Spleen (tissue), 11 donors: ENCODE data around the gene DNAAF3. TPM values are rescaled to one million over a fixed set of nuclear protein-coding genes. Genes with fewer than 3 reads are reported as not detected.
A peak's percentile ranks its signal among the peaks of the same experiment; 100 is the strongest.

ENCODE experiments used
- DNase-seq: peaks from one replicate; pipeline ENCODE4 v3.0.0-alpha.2; 2020
- H3K27ac ChIP-seq, 8 donors: fragments of 200-600 bp; sonication (generic) in 7 of 8; 1 replicate in 4 of 8; 2 replicates in 4 of 8; pipeline versions ENCODE4 v1.5.0 to v1.8.0; 2016 to 2021; ENCODE audit warnings: inconsistent platforms in 4 of 8, mild to moderate bottlenecking in 4 of 8, moderate library complexity in 1 of 8
- H3K27me3 ChIP-seq, 7 donors: fragments of 200-600 bp; sonication (generic) in 6 of 7; replicated peaks in 1 of 7; 1 replicate in 4 of 7; 2 replicates in 3 of 7; pipeline versions ENCODE4 v1.5.0 to v1.8.0; 2016 to 2021; ENCODE audit warnings: inconsistent platforms in 3 of 7, mild to moderate bottlenecking in 1 of 7
- H3K36me3 ChIP-seq, 6 donors: fragments of 200-600 bp; sonication (generic) in 5 of 6; 1 replicate in 4 of 6; 2 replicates in 2 of 6; pipeline versions ENCODE4 v1.5.0 to v1.8.0; 2016 to 2021; ENCODE audit warnings: inconsistent platforms in 2 of 6
- H3K4me1 ChIP-seq, 6 donors: fragments of 200-600 bp; sonication (generic) in 5 of 6; 1 replicate in 3 of 6; 2 replicates in 3 of 6; pipeline versions ENCODE4 v1.5.0 to v1.8.0; 2016 to 2021; ENCODE audit warnings: inconsistent platforms in 3 of 6
- H3K4me3 ChIP-seq, 8 donors: fragments of 200-600 bp; sonication (generic) in 7 of 8; 1 replicate in 4 of 8; 2 replicates in 4 of 8; pipeline versions ENCODE4 v1.5.0 to v1.8.0; 2016 to 2021; ENCODE audit warnings: inconsistent platforms in 4 of 8, mild to moderate bottlenecking in 4 of 8, moderate library complexity in 2 of 8
- H3K9me3 ChIP-seq, 8 donors: fragments of 200-600 bp; sonication (generic) in 7 of 8; 1 replicate in 4 of 8; 2 replicates in 4 of 8; pipeline versions ENCODE4 v1.5.0 to v1.8.0; 2016 to 2021; ENCODE audit warnings: inconsistent platforms in 4 of 8
- POLR2A ChIP-seq, 3 donors: fragments of 450-650 bp; IDR thresholded peaks; one replicate each; pipeline ENCODE4 v1.5.1; 2017; ENCODE audit warnings: antibody characterized with exemption in 3 of 3, mild to moderate bottlenecking in 1 of 3
- POLR2AphosphoS5 ChIP-seq, 3 donors: sonication (generic); formaldehyde crosslinking; IDR thresholded peaks; one replicate each; pipeline ENCODE4 v1.5.1; 2017; ENCODE audit warnings: antibody characterized with exemption in 3 of 3
- WGBS, 5 donors: extraction: QIAGEN DNeasy Blood & Tissue Kit in 3 of 5; methylation state at CpG; one replicate each; pipeline versions ENCODE4 v1.1.5 to v1.1.7; 2013 to 2018; 5-methylcytosine and 5-hydroxymethylcytosine counted together
- intact Hi-C: fragments of 100-400 bp; cut with DNase I; formaldehyde crosslinking; loops from one replicate; pipeline ENCODE4 v1.15.0; 2023; ENCODE audit warnings: low total_unique reads
- polyA plus RNA-seq, 3 donors: library from polyadenylated mRNA; stranded (reverse); fragments of 200-250 nt; gene quantifications; one replicate each; pipeline ENCODE4 v1.2.1, GENCODE V29; 2013
- total RNA-seq, 7 donors: library from RNA; depleted of rRNA in 3 of 7; stranded (reverse); fragments of >200 nt in 3 of 7; fragmentation: NEBNext Ultra II Directional in 4 of 7; extraction: Animal tissue kit (Norgen Biotek cat#: 25700) in 4 of 7; gene quantifications; one replicate each; pipeline versions ENCODE4 v1.1.0 to v1.2.1, GENCODE V29; 2016 to 2021
- TF ChIP-seq, protein P1 (sequence below), 11 experiments: fragments of 200-600 bp in 7 of 11; fragments of 450-650 bp in 4 of 11; sonication (generic) in 4 of 11; IDR thresholded peaks in 8 of 11; conservative IDR thresholded peaks in 3 of 11; 1 replicate in 7 of 11; 2 replicates in 4 of 11; pipeline versions ENCODE4 v1.4.0 to v1.8.0; 2016 to 2021; ENCODE audit warnings: antibody characterized with exemption in 11 of 11, inconsistent platforms in 4 of 11, mild to moderate bottlenecking in 1 of 11
- donor health status: healthy with polysubstance abuse.
- donor health status: DM: no; HTN: no; CAD: no; lungs with moderate emphysema.
- donor health status: DM: no; HTN: no; CAD: no.
- donor health status: Bipolar disorder and iron deficiency.
- donor health status: healthy.
- donor health status: DM: no; HTN: no; CAD: no.
- donor health status: DM: yes; HTN: yes; CAD: no.

DNAAF3 gene
- total and polyA plus RNA-seq, 10 donors = 0.28 to 1.1 (median 0.69) TPM; not detected in 2

DNA sequence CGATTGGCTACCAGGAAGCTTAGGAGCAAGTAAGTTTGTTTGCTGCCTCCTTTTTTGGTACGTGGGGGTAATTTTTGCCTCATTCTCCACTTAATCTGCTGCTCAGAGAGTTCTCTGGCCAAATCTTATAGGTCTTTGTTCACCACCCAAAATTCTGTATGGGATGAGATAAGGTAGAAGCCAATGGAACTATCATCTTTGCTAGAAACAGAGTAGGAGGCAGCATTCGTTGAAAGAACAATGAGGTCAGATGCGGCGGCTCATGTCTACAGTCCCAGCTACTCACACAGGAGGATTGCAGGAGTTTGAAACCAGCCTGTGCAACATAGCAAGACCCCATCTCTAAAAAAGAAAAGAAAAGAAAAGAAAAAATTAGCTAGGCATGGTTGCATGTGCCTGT is 5.0 kb upstream of the DNAAF3 start:
- WGBS, 5 donors = 77 to 90% (median 83%) methylated on average over 5 of the region's 5 CpGs
- no peak overlapping the region for H3K4me3 ChIP-seq
- peaks cover 16 to 100% (median 84%) of the 10 kb centered on the region in 7 donors for H3K27me3 ChIP-seq
- DNase-seq = no peak
- no peak overlapping the region for H3K27ac ChIP-seq
- peaks cover 0 to 4% (median 0%) of the 10 kb centered on the region in 8 donors for H3K9me3 ChIP-seq
- intact Hi-C loops = no loop called here
- no peaks in the 10 kb centered on the region for H3K36me3 ChIP-seq
- TF ChIP-seq, protein P1, sequence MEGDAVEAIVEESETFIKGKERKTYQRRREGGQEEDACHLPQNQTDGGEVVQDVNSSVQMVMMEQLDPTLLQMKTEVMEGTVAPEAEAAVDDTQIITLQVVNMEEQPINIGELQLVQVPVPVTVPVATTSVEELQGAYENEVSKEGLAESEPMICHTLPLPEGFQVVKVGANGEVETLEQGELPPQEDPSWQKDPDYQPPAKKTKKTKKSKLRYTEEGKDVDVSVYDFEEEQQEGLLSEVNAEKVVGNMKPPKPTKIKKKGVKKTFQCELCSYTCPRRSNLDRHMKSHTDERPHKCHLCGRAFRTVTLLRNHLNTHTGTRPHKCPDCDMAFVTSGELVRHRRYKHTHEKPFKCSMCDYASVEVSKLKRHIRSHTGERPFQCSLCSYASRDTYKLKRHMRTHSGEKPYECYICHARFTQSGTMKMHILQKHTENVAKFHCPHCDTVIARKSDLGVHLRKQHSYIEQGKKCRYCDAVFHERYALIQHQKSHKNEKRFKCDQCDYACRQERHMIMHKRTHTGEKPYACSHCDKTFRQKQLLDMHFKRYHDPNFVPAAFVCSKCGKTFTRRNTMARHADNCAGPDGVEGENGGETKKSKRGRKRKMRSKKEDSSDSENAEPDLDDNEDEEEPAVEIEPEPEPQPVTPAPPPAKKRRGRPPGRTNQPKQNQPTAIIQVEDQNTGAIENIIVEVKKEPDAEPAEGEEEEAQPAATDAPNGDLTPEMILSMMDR (IDR thresholded peaks at IDR 0.05 in 8 of 11, conservative IDR thresholded peaks at IDR 0.05 in 3 of 11) = no peak
- TF ChIP-seq POLR2A (IDR thresholded peaks at IDR 0.05) (no peak), POLR2AphosphoS5 (IDR thresholded peaks at IDR 0.05) (no peak)
- peaks cover 10 to 35% (median 24%) of the 10 kb centered on the region in 6 donors for H3K4me1 ChIP-seq

DNA sequence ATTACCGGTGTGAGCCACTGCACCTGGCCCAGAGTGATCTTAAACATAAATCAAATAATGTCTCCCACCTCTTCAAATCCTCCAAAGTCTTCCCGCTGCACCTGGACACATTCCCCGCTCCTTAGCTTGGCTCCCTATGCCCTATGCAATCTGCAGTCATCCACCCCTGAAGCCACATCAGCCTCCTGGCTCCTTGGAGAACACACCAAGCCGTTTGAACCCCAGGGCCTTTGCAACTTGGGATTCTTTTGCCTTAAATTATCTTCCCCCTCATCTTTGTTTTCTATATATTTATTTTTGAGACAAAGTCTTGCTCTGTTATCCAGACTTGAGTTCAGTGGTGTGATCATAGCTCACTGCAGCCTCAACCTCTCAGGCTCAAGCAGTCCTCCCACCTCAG is 2.7 kb upstream of the DNAAF3 start:
- DNase-seq = no peak
- TF ChIP-seq POLR2AphosphoS5 (IDR thresholded peaks at IDR 0.05) (no peak), POLR2A (IDR thresholded peaks at IDR 0.05) (no peak)
- TF ChIP-seq, protein P1 (IDR thresholded peaks at IDR 0.05 in 8 of 11, conservative IDR thresholded peaks at IDR 0.05 in 3 of 11) = no peak
- intact Hi-C loops = no loop called here
- Histone ChIP-seq H3K9me3 (no peaks in the 10 kb centered on the region), H3K27ac (no peak overlapping the region), H3K27me3 (peaks cover 7 to 100% (median 80%) of the 10 kb centered on the region in 7 donors), H3K4me3 (no peak overlapping the region), H3K4me1 (peaks cover 7 to 35% (median 28%) of the 10 kb centered on the region in 6 donors), H3K36me3 (no peaks in the 10 kb centered on the region)
- 61 to 76% (median 63%) methylated on average over 4 of the region's 4 CpGs for WGBS, 5 donors

DNA sequence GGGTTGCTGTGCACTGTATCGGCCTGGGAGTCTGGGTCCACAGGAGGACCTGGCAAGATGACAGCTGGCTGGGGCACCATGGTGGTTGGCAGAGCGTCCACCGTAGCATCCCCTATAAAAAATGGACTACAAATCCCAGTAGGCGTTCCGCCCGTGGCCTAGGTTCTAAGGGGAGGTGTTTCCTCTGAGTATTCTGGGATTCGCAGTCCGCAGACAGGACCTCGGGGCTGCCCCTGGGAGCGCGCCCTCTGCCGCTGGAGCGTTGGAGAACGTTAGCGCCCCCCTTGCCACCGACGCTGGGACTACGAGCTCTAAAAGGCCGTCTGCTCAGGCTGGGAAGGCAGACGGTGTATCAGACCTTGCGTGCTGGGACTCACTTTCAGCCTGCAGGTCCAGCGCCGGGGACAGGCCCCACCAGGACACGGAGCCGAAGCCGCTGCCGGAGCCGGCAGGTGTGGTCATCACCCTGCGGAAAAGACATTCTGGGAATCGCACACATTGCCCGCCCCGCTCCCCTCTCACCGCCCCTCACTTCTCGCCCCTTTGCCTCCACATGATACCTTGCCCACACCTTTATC is 372 bp downstream of the DNAAF3 start:
- Histone ChIP-seq H3K9me3 (no peaks in the 10 kb centered on the region), H3K4me1 (peaks cover 0 to 23% (median 17%) of the 10 kb centered on the region in 6 donors), H3K27ac (peak overlapping the region in 2 of 8 donors; percentile 22 to 32), H3K27me3 (peaks cover 7 to 100% (median 84%) of the 10 kb centered on the region in 7 donors), H3K36me3 (no peaks in the 10 kb centered on the region), H3K4me3 (peak overlapping the region in 7 of 8 donors; percentile 23 to 68 (median 40))
- intact Hi-C loops = no loop called here
- peak; percentile 79 for DNase-seq
- TF ChIP-seq, protein P1 (IDR thresholded peaks at IDR 0.05 in 8 of 11, conservative IDR thresholded peaks at IDR 0.05 in 3 of 11) = peak in 5 of 11 experiments; percentile 15 to 38 (median 17)
- TF ChIP-seq POLR2AphosphoS5 (IDR thresholded peaks at IDR 0.05) (no peak), POLR2A (IDR thresholded peaks at IDR 0.05) (no peak)
- WGBS, 5 donors = 1 to 8% (median 2%) methylated on average over 12 to 34 of the region's 34 CpGs

- WGBS, 5 donors = 28 to 58% (median 32%) methylated on average over 22 to 61 of the region's 61 CpGs
Measured at GRCh38 chr19:55161571-55162322, 4.7 kb downstream of the DNAAF3 start.

More at GRCh38 chr19:55161571-55162322, 4.7 kb downstream of the DNAAF3 start:
- TF ChIP-seq, protein P1 (IDR thresholded peaks at IDR 0.05 in 8 of 11, conservative IDR thresholded peaks at IDR 0.05 in 3 of 11) = no peak
- TF ChIP-seq POLR2A (IDR thresholded peaks at IDR 0.05) (no peak), POLR2AphosphoS5 (IDR thresholded peaks at IDR 0.05) (no peak)
- Histone ChIP-seq H3K27ac (no peak overlapping the region), H3K4me1 (peaks cover 0 to 26% (median 17%) of the 10 kb centered on the region in 6 donors), H3K27me3 (peaks cover 5 to 100% (median 71%) of the 10 kb centered on the region in 7 donors), H3K9me3 (no peaks in the 10 kb centered on the region), H3K4me3 (no peak overlapping the region), H3K36me3 (no peaks in the 10 kb centered on the region)
- intact Hi-C loops = no loop called here
- DNase-seq = no peak
